Measurements from ENCODE around the gene CAVIN1. TPM values are rescaled to one million over a fixed set of nuclear protein-coding genes. Genes with fewer than 3 reads are reported as not detected.

Gene CAVIN1
- total RNA-seq, 1 donor from 2014 or later: 373 TPM

Other genes starting within 250 kb of the CAVIN1 start
- gene KCNH4, start 242.1 kb downstream of the CAVIN1 start, total RNA-seq: not detected in 2 replicates
- gene HCRT, start 237.8 kb downstream of the CAVIN1 start, total RNA-seq: not detected in 2 replicates
- gene GHDC, start 228.8 kb downstream of the CAVIN1 start, total RNA-seq: 16.1 and 26.5 TPM in 2 replicates
- gene STAT5B, start 146.9 kb downstream of the CAVIN1 start, total RNA-seq: 26.4 and 27.2 TPM in 2 replicates
- gene STAT5A, start 134.8 kb downstream of the CAVIN1 start, total RNA-seq: 7.3 and 13.5 TPM in 2 replicates
- 106 and 159 TPM in 2 replicates for gene STAT3, start 34.8 kb downstream of the CAVIN1 start, total RNA-seq
- gene ATP6V0A1, start 35.6 kb upstream of the CAVIN1 start, total RNA-seq: 72.8 and 102 TPM in 2 replicates
- 94.1 and 98.8 TPM in 2 replicates for gene NAGLU, start 113.0 kb upstream of the CAVIN1 start, total RNA-seq
- gene HSD17B1, start 129.7 kb upstream of the CAVIN1 start, total RNA-seq: 0.56 and 0.88 TPM in 2 replicates
- 23.7 and 24.4 TPM in 2 replicates for gene COASY, start 138.9 kb upstream of the CAVIN1 start, total RNA-seq
- gene MLX, start 143.8 kb upstream of the CAVIN1 start, total RNA-seq: 41.1 and 47.1 TPM in 2 replicates
- gene PSMC3IP, start 154.5 kb upstream of the CAVIN1 start, total RNA-seq: 1.2 and 2.3 TPM in 2 replicates
- 44.5 and 60.6 TPM in 2 replicates for gene RETREG3, start 186.1 kb upstream of the CAVIN1 start, total RNA-seq
- 79.8 and 91.1 TPM in 2 replicates for gene TUBG1, start 186.4 kb upstream of the CAVIN1 start, total RNA-seq
- gene TUBG2, start 236.0 kb upstream of the CAVIN1 start, total RNA-seq: 16.7 and 21.3 TPM in 2 replicates